OCI-LY3 (cell line): ENCODE data around the gene TOR1A.

ENCODE experiments used
- CTCF ChIP-seq: fragments of 200-600, 300-600 bp; sonication (generic); IDR thresholded peaks from 2 replicates; pipeline ENCODE4 v1.5.1; 2014; ENCODE audit warnings: antibody characterized with exemption, low read length, low read depth
- EZH2phosphoT487 ChIP-seq: fragments of 200-600 bp; shearing (Covaris generic); IDR thresholded peaks from 2 replicates; pipeline ENCODE4 v1.6.1; 2018; ENCODE audit warnings: antibody characterized with exemption, mixed run types, low read depth

DNA sequence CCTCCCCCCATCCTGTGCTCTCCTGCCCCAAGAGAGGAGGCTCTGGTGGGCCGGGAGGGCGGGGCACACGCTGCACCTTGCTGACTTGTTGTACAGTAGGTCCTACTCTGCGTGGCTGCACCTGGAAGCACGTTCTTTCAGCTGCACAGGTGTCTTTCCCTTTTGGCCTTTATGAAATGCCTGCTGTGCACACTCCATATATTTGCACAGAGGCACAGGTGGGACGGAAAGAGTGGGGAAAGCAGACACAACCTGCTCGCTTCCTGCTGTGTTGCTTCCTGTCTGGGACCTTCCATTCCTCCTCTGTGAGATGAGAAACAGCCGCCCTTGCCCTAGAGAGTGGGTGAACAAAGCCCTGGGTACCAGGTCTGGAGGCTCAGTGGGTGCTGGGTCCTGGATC is 16.1 kb upstream of the TOR1A start:
- no peak for TF ChIP-seq CTCF
- TF ChIP-seq EZH2phosphoT487: no peak
